ENCODE data around the gene NIPSNAP2. TPM values are rescaled to one million over a fixed set of nuclear protein-coding genes. Genes with fewer than 3 reads are reported as not detected.

Gene NIPSNAP2
- total RNA-seq (2021), result 38.5 to 46.3 TPM (median 42.6 TPM) in 3 replicates
- Bru-seq, nascent RNA, result percentile 76 among the genes with signal in this experiment
- long read RNA-seq, experiment 1, transcript NIPSNAP2-201 (10 exons, 1,999 nt), result major isoform, 307 of 364 reads
- long read RNA-seq, experiment 1, transcript NIPSNAP2-205 (8 exons, 1,882 nt), result minor isoform, 9 of 364 reads
- long read RNA-seq, experiment 1, partial matches to known transcripts, result 13 of 364 reads
- long read RNA-seq, experiment 1, other reads (novel, unspliced or antisense), result 35 of 364 reads
- long read RNA-seq, experiment 2, full-length matches to known transcripts, result 38 of 66 reads
- long read RNA-seq, experiment 2, partial matches to known transcripts, result 14 of 66 reads
- long read RNA-seq, experiment 2, other reads (novel, unspliced or antisense), result 14 of 66 reads
- long read RNA-seq, experiment 3, partial matches to known transcripts, result 8 of 12 reads
- long read RNA-seq, experiment 3, other reads (novel, unspliced or antisense), result 4 of 12 reads

DNA sequence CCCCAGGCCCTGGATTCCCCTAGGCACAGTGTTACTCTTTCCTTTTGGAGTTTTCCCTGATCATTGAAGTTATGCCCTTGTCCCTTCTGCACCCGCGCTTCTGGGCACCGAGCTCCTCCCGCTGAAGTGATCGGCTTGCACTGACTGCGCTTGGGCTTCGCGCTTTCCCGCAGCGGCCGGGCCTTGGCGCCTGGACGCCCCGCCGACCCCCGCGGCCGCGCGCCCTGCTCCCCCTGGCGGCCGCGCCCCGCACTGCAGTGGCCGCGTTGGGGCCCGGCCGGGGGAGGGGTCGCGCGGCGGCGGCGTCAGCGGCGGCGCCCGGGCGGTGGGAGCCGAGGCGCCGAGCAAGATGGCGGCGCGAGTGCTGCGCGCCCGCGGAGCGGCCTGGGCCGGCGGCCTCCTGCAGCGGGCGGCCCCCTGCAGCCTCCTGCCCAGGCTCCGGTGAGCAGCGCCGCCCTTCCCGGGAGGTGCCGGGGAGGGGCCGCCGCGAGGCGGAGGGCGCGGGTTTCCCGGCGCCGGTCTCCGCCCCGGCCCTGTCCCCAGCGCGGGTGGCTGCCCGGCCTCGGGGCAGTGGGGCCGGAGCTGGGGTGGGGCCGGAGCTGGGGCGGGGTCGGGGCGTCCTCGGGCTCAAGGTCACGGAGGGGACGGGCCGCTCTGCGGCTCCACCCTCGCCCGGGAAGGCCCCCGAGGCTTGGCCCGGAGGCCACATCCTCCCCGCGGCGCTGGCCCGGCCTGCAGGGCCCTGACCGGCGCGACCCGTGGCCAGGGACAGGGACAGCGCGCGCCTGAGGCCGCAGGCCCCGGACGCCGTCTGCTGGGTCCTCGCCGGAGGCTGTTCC is at the start of gene NIPSNAP2:
NIPSNAP2 (plus strand) TSS at position 325 of the 839 bp plus-strand sequence; CDS start at position 350, 25 bp downstream.
- H3K27ac Mint-ChIP-seq, result peak within 1 kb of the TSS; percentile 78

DNA sequence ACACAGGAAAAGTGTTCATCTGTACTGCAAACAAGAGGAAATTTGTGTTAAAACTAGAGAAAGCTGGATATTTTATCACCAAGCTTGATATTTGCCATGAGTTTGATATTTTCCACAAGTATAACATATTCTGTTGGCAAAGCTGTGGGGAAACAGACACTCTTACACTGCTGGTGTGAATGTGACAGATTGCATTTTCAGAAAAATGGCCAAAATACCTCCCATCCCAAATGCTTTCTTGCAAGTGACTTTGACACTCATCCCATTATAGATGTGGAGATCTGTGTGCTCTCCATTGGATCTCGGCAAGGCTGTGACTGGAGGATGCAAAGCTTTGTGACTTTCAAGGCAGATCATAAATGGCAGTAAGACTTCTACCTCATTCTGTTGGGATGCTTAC is 46.6 kb upstream of the NIPSNAP2 start:
- CTCF ChIA-PET, result no interaction called here

More for the DNA sequence above, at the start of gene NIPSNAP2:
- H3K36me3 Mint-ChIP-seq, result peaks cover 8% of the 10 kb centered on the region; the same call in 1 of the 2 replicates
- peak within 1 kb of the TSS; percentile 89 for H3K4me3 Mint-ChIP-seq
- no peak for TF ChIP-seq PRRX2 (CRISPR knock-in tag; IDR thresholded peaks at IDR 0.05)
- 0 out of 2 replicates have a peak, but pooled peaks have one; percentile 29 for TF ChIP-seq ZNF423 (CRISPR knock-in tag; IDR thresholded peaks at IDR 0.05)
- TF ChIP-seq ZNF416 (CRISPR knock-in tag; IDR thresholded peaks at IDR 0.05), result peak; percentile 92; the same call in 1 of the 2 replicates
- TF ChIP-seq RORB (CRISPR knock-in tag; IDR thresholded peaks at IDR 0.05), result no peak
- TF ChIP-seq KAT7 (CRISPR knock-in tag; IDR thresholded peaks at IDR 0.05; ENCODE audit: borderline replicate concordance), result peak; percentile 71; the same call in 1 of the 2 replicates
- TF ChIP-seq GABPB1 (CRISPR knock-in tag; IDR thresholded peaks at IDR 0.05), result peak; percentile 35; the same call in 1 of the 2 replicates
- TF ChIP-seq TP53 (CRISPR knock-in tag; IDR thresholded peaks at IDR 0.05), result peak; percentile 39; the same call in 1 of the 2 replicates
- TF ChIP-seq, protein P1, sequence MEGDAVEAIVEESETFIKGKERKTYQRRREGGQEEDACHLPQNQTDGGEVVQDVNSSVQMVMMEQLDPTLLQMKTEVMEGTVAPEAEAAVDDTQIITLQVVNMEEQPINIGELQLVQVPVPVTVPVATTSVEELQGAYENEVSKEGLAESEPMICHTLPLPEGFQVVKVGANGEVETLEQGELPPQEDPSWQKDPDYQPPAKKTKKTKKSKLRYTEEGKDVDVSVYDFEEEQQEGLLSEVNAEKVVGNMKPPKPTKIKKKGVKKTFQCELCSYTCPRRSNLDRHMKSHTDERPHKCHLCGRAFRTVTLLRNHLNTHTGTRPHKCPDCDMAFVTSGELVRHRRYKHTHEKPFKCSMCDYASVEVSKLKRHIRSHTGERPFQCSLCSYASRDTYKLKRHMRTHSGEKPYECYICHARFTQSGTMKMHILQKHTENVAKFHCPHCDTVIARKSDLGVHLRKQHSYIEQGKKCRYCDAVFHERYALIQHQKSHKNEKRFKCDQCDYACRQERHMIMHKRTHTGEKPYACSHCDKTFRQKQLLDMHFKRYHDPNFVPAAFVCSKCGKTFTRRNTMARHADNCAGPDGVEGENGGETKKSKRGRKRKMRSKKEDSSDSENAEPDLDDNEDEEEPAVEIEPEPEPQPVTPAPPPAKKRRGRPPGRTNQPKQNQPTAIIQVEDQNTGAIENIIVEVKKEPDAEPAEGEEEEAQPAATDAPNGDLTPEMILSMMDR (IDR thresholded peaks at IDR 0.05), result peak; percentile 46; the same call in 1 of the 2 replicates
- no peak for TF ChIP-seq MYBL2 (CRISPR knock-in tag; IDR thresholded peaks at IDR 0.05)
- TF ChIP-seq, protein P2, sequence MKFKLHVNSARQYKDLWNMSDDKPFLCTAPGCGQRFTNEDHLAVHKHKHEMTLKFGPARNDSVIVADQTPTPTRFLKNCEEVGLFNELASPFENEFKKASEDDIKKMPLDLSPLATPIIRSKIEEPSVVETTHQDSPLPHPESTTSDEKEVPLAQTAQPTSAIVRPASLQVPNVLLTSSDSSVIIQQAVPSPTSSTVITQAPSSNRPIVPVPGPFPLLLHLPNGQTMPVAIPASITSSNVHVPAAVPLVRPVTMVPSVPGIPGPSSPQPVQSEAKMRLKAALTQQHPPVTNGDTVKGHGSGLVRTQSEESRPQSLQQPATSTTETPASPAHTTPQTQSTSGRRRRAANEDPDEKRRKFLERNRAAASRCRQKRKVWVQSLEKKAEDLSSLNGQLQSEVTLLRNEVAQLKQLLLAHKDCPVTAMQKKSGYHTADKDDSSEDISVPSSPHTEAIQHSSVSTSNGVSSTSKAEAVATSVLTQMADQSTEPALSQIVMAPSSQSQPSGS (CRISPR knock-in tag; IDR thresholded peaks at IDR 0.05; ENCODE audit: borderline replicate concordance, low read depth), result no peak
- TF ChIP-seq, protein P3, sequence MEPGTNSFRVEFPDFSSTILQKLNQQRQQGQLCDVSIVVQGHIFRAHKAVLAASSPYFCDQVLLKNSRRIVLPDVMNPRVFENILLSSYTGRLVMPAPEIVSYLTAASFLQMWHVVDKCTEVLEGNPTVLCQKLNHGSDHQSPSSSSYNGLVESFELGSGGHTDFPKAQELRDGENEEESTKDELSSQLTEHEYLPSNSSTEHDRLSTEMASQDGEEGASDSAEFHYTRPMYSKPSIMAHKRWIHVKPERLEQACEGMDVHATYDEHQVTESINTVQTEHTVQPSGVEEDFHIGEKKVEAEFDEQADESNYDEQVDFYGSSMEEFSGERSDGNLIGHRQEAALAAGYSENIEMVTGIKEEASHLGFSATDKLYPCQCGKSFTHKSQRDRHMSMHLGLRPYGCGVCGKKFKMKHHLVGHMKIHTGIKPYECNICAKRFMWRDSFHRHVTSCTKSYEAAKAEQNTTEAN (CRISPR knock-in tag; IDR thresholded peaks at IDR 0.05), result 0 out of 2 replicates have a peak, but pooled peaks have one; percentile 54
- peak; percentile 7; the same call in 1 of the 2 replicates for TF ChIP-seq ETV6 (CRISPR knock-in tag; IDR thresholded peaks at IDR 0.05)
- TF ChIP-seq, protein P4, sequence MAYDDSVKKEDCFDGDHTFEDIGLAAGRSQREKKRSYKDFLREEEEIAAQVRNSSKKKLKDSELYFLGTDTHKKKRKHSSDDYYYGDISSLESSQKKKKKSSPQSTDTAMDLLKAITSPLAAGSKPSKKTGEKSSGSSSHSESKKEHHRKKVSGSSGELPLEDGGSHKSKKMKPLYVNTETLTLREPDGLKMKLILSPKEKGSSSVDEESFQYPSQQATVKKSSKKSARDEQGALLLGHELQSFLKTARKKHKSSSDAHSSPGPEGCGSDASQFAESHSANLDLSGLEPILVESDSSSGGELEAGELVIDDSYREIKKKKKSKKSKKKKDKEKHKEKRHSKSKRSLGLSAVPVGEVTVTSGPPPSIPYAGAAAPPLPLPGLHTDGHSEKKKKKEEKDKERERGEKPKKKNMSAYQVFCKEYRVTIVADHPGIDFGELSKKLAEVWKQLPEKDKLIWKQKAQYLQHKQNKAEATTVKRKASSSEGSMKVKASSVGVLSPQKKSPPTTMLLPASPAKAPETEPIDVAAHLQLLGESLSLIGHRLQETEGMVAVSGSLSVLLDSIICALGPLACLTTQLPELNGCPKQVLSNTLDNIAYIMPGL (CRISPR knock-in tag; IDR thresholded peaks at IDR 0.05), result peak; percentile 29; the same call in 1 of the 2 replicates
- TF ChIP-seq NFE2L1 (CRISPR knock-in tag; IDR thresholded peaks at IDR 0.05), result peak; percentile 51; the same call in 1 of the 2 replicates
- peak; percentile 90 for TF ChIP-seq ESRRA (CRISPR knock-in tag; IDR thresholded peaks at IDR 0.05; ENCODE audit: borderline replicate concordance)
- peak; percentile 62; the same call in 1 of the 2 replicates for TF ChIP-seq CREM (CRISPR knock-in tag; IDR thresholded peaks at IDR 0.05)
- DNase-seq (ENCODE audit: low spot score), result peak; percentile 68
- peaks cover 5% of the 10 kb centered on the region for H3K4me1 Mint-ChIP-seq
- POLR2A ChIA-PET, result interaction anchor here (0.5 to 1.9 kb wide), 5 partner anchors 13 to 550 kb away, joined by 3 to 8 read pairs (median 4); partner anchors contain the start of genes CCT6A, MRPS17 and PSPH
- H3K27me3 Mint-ChIP-seq (ENCODE audit: low read depth), result peaks cover 19% of the 10 kb centered on the region
- CTCF ChIA-PET, result interaction anchor here (0.6 to 2.0 kb wide), 20 partner anchors 9 to 684 kb away, joined by 3 to 19 read pairs (median 4); partner anchors contain the start of genes CCT6A, MRPS17, PSPH and SUMF2
- peaks cover 5% of the 10 kb centered on the region; the same call in 1 of the 2 replicates for H3K9me3 Mint-ChIP-seq
- peak; percentile 86 for ATAC-seq

More for the DNA sequence above, 46.6 kb upstream of the NIPSNAP2 start:
- POLR2A ChIA-PET, result no interaction called here
- TF ChIP-seq, protein P5, sequence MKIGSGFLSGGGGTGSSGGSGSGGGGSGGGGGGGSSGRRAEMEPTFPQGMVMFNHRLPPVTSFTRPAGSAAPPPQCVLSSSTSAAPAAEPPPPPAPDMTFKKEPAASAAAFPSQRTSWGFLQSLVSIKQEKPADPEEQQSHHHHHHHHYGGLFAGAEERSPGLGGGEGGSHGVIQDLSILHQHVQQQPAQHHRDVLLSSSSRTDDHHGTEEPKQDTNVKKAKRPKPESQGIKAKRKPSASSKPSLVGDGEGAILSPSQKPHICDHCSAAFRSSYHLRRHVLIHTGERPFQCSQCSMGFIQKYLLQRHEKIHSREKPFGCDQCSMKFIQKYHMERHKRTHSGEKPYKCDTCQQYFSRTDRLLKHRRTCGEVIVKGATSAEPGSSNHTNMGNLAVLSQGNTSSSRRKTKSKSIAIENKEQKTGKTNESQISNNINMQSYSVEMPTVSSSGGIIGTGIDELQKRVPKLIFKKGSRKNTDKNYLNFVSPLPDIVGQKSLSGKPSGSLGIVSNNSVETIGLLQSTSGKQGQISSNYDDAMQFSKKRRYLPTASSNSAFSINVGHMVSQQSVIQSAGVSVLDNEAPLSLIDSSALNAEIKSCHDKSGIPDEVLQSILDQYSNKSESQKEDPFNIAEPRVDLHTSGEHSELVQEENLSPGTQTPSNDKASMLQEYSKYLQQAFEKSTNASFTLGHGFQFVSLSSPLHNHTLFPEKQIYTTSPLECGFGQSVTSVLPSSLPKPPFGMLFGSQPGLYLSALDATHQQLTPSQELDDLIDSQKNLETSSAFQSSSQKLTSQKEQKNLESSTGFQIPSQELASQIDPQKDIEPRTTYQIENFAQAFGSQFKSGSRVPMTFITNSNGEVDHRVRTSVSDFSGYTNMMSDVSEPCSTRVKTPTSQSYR (CRISPR knock-in tag; IDR thresholded peaks at IDR 0.05), result no peak
- TF ChIP-seq NFYB (CRISPR knock-in tag; conservative IDR thresholded peaks at IDR 0.05; ENCODE audit: low read depth) (no peak), GABPB1 (CRISPR knock-in tag; IDR thresholded peaks at IDR 0.05) (no peak), GRHL2 (CRISPR knock-in tag; IDR thresholded peaks at IDR 0.05; ENCODE audit: insufficient replicate concordance, severe bottlenecking) (no peak), ZNF263 (CRISPR knock-in tag; IDR thresholded peaks at IDR 0.05; ENCODE audit: low read depth) (no peak), TEAD4 (CRISPR knock-in tag; IDR thresholded peaks at IDR 0.05) (no peak), NFE2L1 (CRISPR knock-in tag; IDR thresholded peaks at IDR 0.05) (no peak)
- TF ChIP-seq, protein P3 (CRISPR knock-in tag; IDR thresholded peaks at IDR 0.05), result no peak
- DNase-seq (ENCODE audit: low spot score), result no peak
- Mint-ChIP-seq H3K36me3 (peaks cover 11% of the 10 kb centered on the region), H3K9me3 (peaks cover 12% of the 10 kb centered on the region), H3K27me3 (ENCODE audit: low read depth) (no peaks in the 10 kb centered on the region), H3K4me3 (no peak overlapping the region), H3K27ac (no peak overlapping the region), H3K4me1 (no peaks in the 10 kb centered on the region)
- no peak for ATAC-seq
